Esophagus (tissue), 2 donors: Measurements from ENCODE around the gene SNUPN. TPM values are rescaled to one million over a fixed set of nuclear protein-coding genes. Genes with fewer than 3 reads are reported as not detected.

ENCODE experiments used
- H3K27ac ChIP-seq, 2 donors: one replicate each; pipeline ENCODE4 v1.5.1; 2013; ENCODE audit warnings: low read depth in 2 of 2, mild to moderate bottlenecking in 2 of 2, inconsistent platforms in 1 of 2, low read length in 1 of 2, moderate library complexity in 1 of 2
- H3K27me3 ChIP-seq, 2 donors: one replicate each; pipeline ENCODE4 v1.6.1; 2013; ENCODE audit warnings: low read length in 2 of 2, control low read depth in 1 of 2, mild to moderate bottlenecking in 1 of 2; ENCODE audit not compliant: insufficient read depth in 2 of 2, control insufficient read depth in 1 of 2
- H3K36me3 ChIP-seq, 2 donors: one replicate each; pipeline ENCODE4 v1.6.1; 2013; ENCODE audit warnings: low read length in 1 of 2; ENCODE audit not compliant: control insufficient read depth in 2 of 2, insufficient read depth in 2 of 2
- H3K4me1 ChIP-seq, 2 donors: one replicate each; pipeline ENCODE4 v1.6.1; 2013; ENCODE audit warnings: low read length in 1 of 2; ENCODE audit not compliant: control insufficient read depth in 2 of 2, insufficient read depth in 2 of 2
- H3K4me3 ChIP-seq, 2 donors: one replicate each; pipeline ENCODE4 v1.5.1; 2013; ENCODE audit warnings: low read length in 2 of 2, mild to moderate bottlenecking in 2 of 2, low read depth in 1 of 2, moderate library complexity in 1 of 2
- H3K9me3 ChIP-seq, 2 donors: one replicate each; pipeline ENCODE4 v1.6.1; 2013; ENCODE audit warnings: mild to moderate bottlenecking in 2 of 2, low read depth in 1 of 2, low read length in 1 of 2, moderate library complexity in 1 of 2; ENCODE audit not compliant: control insufficient read depth in 2 of 2, insufficient read depth in 1 of 2
- WGBS, 2 donors: extraction: QIAGEN DNeasy Blood & Tissue Kit; methylation state at CpG; one replicate each; pipeline ENCODE4 v1.1.7; 2013; 5-methylcytosine and 5-hydroxymethylcytosine counted together
- polyA plus RNA-seq, 2 donors: library from polyadenylated mRNA; stranded (reverse); fragments of 200-250 nt; gene quantifications; one replicate each; pipeline ENCODE4 v1.2.3, GENCODE V29; 2013
- donor health status: healthy with polysubstance abuse.
- donor health status: Bipolar disorder and iron deficiency.

The SNUPN gene
- polyA plus RNA-seq, 2 donors: 9.6 to 11.1 TPM

- WGBS, 2 donors: 81 to 82% methylated on average over 6 of the region's 6 CpGs
- Histone ChIP-seq H3K36me3 (peaks cover 2 to 17% of the 10 kb centered on the region in 2 donors), H3K4me1 (no peaks in the 10 kb centered on the region), H3K27ac (peak overlapping the region in 1 of 2 donors; percentile 7), H3K27me3 (no peaks in the 10 kb centered on the region), H3K9me3 (no peaks in the 10 kb centered on the region), H3K4me3 (no peak overlapping the region)
These were observed 18.5 kb downstream of the SNUPN start for GRCh38 chr15:75606711-75607699.

DNA sequence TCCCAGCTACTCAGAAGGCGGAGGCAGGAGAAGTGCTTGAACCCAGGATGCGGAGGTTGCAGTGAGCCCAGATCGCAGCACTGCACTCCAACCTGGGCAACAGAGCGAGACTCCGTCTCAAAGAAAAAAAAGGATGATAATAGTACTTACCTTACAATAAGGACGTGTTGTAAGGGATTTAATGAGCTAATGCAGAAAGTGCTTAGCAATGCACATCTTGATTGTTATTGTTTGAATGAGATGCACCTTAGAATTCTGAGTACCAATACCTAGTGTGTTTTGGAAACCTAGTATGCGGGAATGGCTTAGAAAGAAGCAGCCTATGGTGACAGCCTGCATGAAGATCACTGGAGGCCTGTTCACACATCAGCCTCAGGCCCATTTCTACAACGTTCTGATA is 19.5 kb downstream of the SNUPN start:
- Histone ChIP-seq H3K27ac (peak overlapping the region in 1 of 2 donors; percentile 7), H3K4me1 (no peaks in the 10 kb centered on the region), H3K36me3 (peaks cover 2 to 17% of the 10 kb centered on the region in 2 donors), H3K4me3 (no peak overlapping the region), H3K9me3 (no peaks in the 10 kb centered on the region), H3K27me3 (no peaks in the 10 kb centered on the region)
- WGBS, 2 donors: 92% methylated on average over 8 of the region's 8 CpGs

DNA sequence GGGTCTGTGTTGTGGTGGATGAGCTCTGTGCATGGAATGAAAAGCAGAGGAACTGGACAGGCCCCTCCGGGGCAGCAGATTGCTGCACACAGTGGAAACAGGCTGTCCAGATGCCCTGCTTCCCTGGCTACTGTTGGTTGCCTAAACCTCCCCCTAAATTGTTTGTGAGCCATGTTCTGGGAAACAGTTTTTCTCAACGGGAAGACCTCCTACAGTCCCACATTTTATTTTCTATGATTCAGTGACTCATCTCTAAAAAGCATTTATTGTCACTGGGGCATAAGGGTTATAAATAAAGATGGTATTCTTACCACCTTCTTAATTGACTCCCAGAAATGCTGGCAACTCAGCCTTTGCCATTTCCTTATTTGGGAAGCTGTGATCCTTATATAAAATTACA is 26.1 kb downstream of the SNUPN start:
- Histone ChIP-seq H3K4me3 (no peak overlapping the region), H3K27me3 (no peaks in the 10 kb centered on the region), H3K4me1 (no peaks in the 10 kb centered on the region), H3K36me3 (peaks cover 3 to 17% of the 10 kb centered on the region in 2 donors), H3K27ac (peak overlapping the region in 1 of 2 donors; percentile 3), H3K9me3 (no peaks in the 10 kb centered on the region)
- 54 to 60% methylated on average over 2 of the region's 2 CpGs for WGBS, 2 donors

- Histone ChIP-seq H3K36me3 (peaks cover 3 to 18% of the 10 kb centered on the region in 2 donors), H3K27ac (no peak overlapping the region), H3K27me3 (no peaks in the 10 kb centered on the region), H3K9me3 (no peaks in the 10 kb centered on the region), H3K4me1 (no peaks in the 10 kb centered on the region), H3K4me3 (no peak overlapping the region)
- 93% methylated on average over 4 of the region's 4 CpGs for WGBS, 2 donors
These were observed 27.2 kb downstream of the SNUPN start for GRCh38 chr15:75598361-75598760.

DNA sequence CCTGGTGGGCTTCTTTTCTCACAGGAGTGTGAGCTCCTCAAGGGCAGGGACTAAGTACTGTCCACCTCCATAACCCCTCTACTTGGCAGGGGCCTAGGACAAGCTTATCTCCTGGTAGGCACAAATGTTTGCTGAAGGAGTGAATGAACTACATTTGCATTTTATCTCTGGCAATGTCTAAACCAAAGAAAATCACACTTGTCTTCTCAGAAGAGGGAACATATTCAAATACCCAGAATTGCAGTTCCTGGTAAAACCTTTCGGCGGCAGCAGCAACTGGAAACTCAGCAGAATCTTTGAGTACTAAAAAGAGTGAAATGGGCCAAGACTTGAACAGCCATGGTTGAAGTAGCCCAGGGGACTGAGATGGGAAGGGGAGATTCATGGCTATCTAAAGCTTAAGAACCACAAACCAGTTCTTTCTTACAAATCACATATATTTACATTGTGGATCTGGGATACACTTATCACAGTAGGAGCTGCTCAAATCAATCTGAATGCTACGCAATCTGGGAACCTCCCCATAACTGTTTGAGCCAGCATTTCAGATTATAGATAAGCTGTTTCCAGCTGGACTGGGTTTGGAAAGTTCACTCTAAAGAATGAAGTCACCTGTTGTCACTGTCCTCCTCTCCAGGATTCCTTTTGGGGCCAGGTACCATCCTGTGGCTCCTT is 27.7 kb downstream of the SNUPN start:
- WGBS, 2 donors: 73% methylated on average over 3 of the region's 3 CpGs
- Histone ChIP-seq H3K36me3 (peaks cover 3 to 18% of the 10 kb centered on the region in 2 donors), H3K27ac (no peak overlapping the region), H3K27me3 (no peaks in the 10 kb centered on the region), H3K4me3 (no peak overlapping the region), H3K9me3 (no peaks in the 10 kb centered on the region), H3K4me1 (no peaks in the 10 kb centered on the region)

- 93 to 96% methylated on average over 3 of the region's 3 CpGs for WGBS, 2 donors
- Histone ChIP-seq H3K4me3 (no peak overlapping the region), H3K27ac (no peak overlapping the region), H3K9me3 (no peaks in the 10 kb centered on the region), H3K36me3 (peaks cover 3 to 22% of the 10 kb centered on the region in 2 donors), H3K27me3 (no peaks in the 10 kb centered on the region), H3K4me1 (no peaks in the 10 kb centered on the region)
These were observed 28.7 kb downstream of the SNUPN start for GRCh38 chr15:75596703-75597345.

GRCh38 chr15:75594276-75594675 is 31.2 kb downstream of the SNUPN start:
- 89 to 95% methylated on average over 9 of the region's 9 CpGs for WGBS, 2 donors
- Histone ChIP-seq H3K36me3 (peaks cover 3 to 16% of the 10 kb centered on the region in 2 donors), H3K27me3 (no peaks in the 10 kb centered on the region), H3K9me3 (no peaks in the 10 kb centered on the region), H3K4me1 (no peaks in the 10 kb centered on the region), H3K4me3 (no peak overlapping the region), H3K27ac (no peak overlapping the region)

GRCh38 chr15:75591655-75592364 is 33.7 kb downstream of the SNUPN start:
- H3K36me3 ChIP-seq: peaks cover 0 to 11% of the 10 kb centered on the region in 2 donors
- H3K4me3 ChIP-seq: no peak overlapping the region
- H3K27me3 ChIP-seq: no peaks in the 10 kb centered on the region
- H3K27ac ChIP-seq: no peak overlapping the region
- WGBS, 2 donors: 90 to 95% methylated on average over 4 of the region's 4 CpGs
- H3K4me1 ChIP-seq: no peaks in the 10 kb centered on the region
- no peaks in the 10 kb centered on the region for H3K9me3 ChIP-seq

GRCh38 chr15:75590239-75590638 is 35.3 kb downstream of the SNUPN start:
- WGBS, 2 donors: 93% methylated on average over 2 of the region's 2 CpGs
- Histone ChIP-seq H3K9me3 (no peaks in the 10 kb centered on the region), H3K27me3 (no peaks in the 10 kb centered on the region), H3K27ac (no peak overlapping the region), H3K36me3 (peaks cover 0 to 7% of the 10 kb centered on the region in 2 donors), H3K4me1 (no peaks in the 10 kb centered on the region), H3K4me3 (no peak overlapping the region)
